NT2/D1 (cell line): ENCODE data around the gene CHRNE.

Source experiments
- SUZ12 ChIP-seq: IDR thresholded peaks from 2 replicates; pipeline ENCODE4 v1.6.1; 2011; ENCODE audit not compliant: insufficient read length, insufficient read depth; ENCODE audit errors: extremely low read depth
- ZNF274 ChIP-seq: IDR thresholded peaks from 2 replicates; pipeline ENCODE4 v1.6.1; 2011; ENCODE audit warnings: mild to moderate bottlenecking, low read depth, low read length

DNA sequence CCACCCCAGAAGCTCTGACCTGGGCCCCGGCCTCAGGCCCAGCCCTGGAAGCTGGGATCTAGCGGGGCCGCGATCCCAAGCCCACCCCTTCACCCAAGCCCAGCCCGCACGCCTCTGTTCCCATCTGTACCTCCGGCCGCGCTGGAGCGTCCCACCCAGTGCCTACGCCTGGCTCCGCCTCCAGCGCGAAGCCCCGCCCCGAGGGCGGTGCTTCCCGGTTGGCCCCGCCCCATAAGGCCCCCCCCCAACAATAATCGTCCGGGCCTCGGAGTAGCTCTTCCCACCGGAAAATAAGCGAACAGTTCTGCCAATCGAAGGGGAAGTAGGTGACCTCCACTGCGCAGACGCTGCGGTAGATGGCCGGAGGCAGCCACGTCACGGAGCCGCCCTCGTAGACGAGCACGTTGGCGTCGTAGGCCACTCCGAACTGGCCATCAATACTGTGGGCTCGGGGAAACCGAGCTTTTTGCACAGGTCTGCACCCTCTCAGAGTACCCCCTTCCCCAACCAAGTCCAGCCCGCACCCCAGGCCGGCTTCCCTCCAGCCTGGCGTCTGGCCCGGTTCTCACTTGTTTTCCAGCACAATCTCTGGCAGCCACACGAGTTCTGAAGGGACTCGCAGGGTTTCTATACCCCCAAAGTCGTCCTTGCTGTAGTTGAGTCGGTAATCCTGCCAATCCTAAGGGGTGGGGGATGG lies 1.1 kb downstream of the CHRNE start:
- TF ChIP-seq ZNF274, result no peak
- no peak for TF ChIP-seq SUZ12
